Thymus (tissue), 11 donors: Measurements from ENCODE around the gene AIPL1. TPM values are rescaled to one million over a fixed set of nuclear protein-coding genes. Genes with fewer than 3 reads are reported as not detected.

Source experiments
- DNase-seq, 9 donors: peaks; one replicate each; pipeline ENCODE4 v3.0.0-alpha.2; 2013; ENCODE audit warnings: low spot score in 9 of 9, low read depth in 6 of 9, missing footprints in 1 of 9
- H3K27ac ChIP-seq, 2 donors: one replicate each; pipeline ENCODE4 v1.5.1; 2013; ENCODE audit warnings: control low read depth in 1 of 2, low read depth in 1 of 2, low read length in 1 of 2, mild to moderate bottlenecking in 1 of 2, moderate library complexity in 1 of 2
- H3K27me3 ChIP-seq, 2 donors: one replicate each; pipeline ENCODE4 v1.5.1; 2013; ENCODE audit warnings: low read length in 1 of 2; ENCODE audit not compliant: control insufficient read depth in 2 of 2, insufficient read depth in 1 of 2
- H3K36me3 ChIP-seq, 2 donors: one replicate each; pipeline ENCODE4 v1.5.1; 2013; ENCODE audit warnings: low read length in 1 of 2, mild to moderate bottlenecking in 1 of 2, moderate library complexity in 1 of 2; ENCODE audit not compliant: control insufficient read depth in 2 of 2, insufficient read depth in 2 of 2
- H3K4me1 ChIP-seq, 2 donors: one replicate each; pipeline ENCODE4 v1.5.1; 2013; ENCODE audit warnings: low read length in 2 of 2; ENCODE audit not compliant: control insufficient read depth in 2 of 2, insufficient read depth in 2 of 2
- H3K4me3 ChIP-seq, 2 donors: one replicate each; pipeline ENCODE4 v1.5.1; 2013; ENCODE audit warnings: low read length in 2 of 2, control low read depth in 1 of 2, mild to moderate bottlenecking in 1 of 2
- H3K9me3 ChIP-seq, 2 donors: one replicate each; pipeline ENCODE4 v1.5.1; 2013; ENCODE audit warnings: low read length in 1 of 2, mild to moderate bottlenecking in 1 of 2; ENCODE audit not compliant: control insufficient read depth in 2 of 2, insufficient read depth in 1 of 2
- WGBS: extraction: QIAGEN DNeasy Blood & Tissue Kit; methylation state at CpG from one replicate; pipeline ENCODE4 v1.1.7; 2013; 5-methylcytosine and 5-hydroxymethylcytosine counted together
- polyA plus RNA-seq: library from polyadenylated mRNA; stranded (reverse); fragments of 200-250 nt; gene quantifications from one replicate; pipeline ENCODE4 v1.2.3, GENCODE V29; 2013
- total RNA-seq: library from RNA; stranded (reverse); fragments of 120-200 nt; gene quantifications from one replicate; pipeline ENCODE4 v1.2.4, GENCODE V29; 2013
- donor health status: healthy.

The AIPL1 gene
- total and polyA plus RNA-seq, 2 donors: 0.05 to 0.14 TPM

- WGBS: 94% methylated on average over 24 of the region's 24 CpGs
- no peaks in the 10 kb centered on the region for H3K36me3 ChIP-seq
Observed at GRCh38 chr17:6470146-6470718, 35.3 kb upstream of the AIPL1 start.

GRCh38 chr17:6468051-6468790 lies 33.3 kb upstream of the AIPL1 start:
- 96% methylated on average over 23 of the region's 23 CpGs for WGBS
- Histone ChIP-seq H3K27ac (no peak overlapping the region), H3K27me3 (no peaks in the 10 kb centered on the region), H3K4me1 (no peaks in the 10 kb centered on the region), H3K9me3 (no peaks in the 10 kb centered on the region), H3K4me3 (no peak overlapping the region), H3K36me3 (no peaks in the 10 kb centered on the region)
- DNase-seq: no peak

More at GRCh38 chr17:6470146-6470718, 35.3 kb upstream of the AIPL1 start:
- no peak overlapping the region for H3K27ac ChIP-seq
- no peaks in the 10 kb centered on the region for H3K4me1 ChIP-seq
- no peaks in the 10 kb centered on the region for H3K27me3 ChIP-seq
- H3K4me3 ChIP-seq: no peak overlapping the region
- no peak for DNase-seq
- H3K9me3 ChIP-seq: peaks cover 0 to 1% of the 10 kb centered on the region in 2 donors

GRCh38 chr17:6467567-6467966 lies 32.6 kb upstream of the AIPL1 start:
- H3K27ac ChIP-seq: no peak overlapping the region
- no peaks in the 10 kb centered on the region for H3K27me3 ChIP-seq
- H3K4me1 ChIP-seq: no peaks in the 10 kb centered on the region
- H3K36me3 ChIP-seq: no peaks in the 10 kb centered on the region
- DNase-seq: no peak
- H3K4me3 ChIP-seq: no peak overlapping the region
- 83% methylated on average over 1 of the region's 1 CpG for WGBS
- H3K9me3 ChIP-seq: no peaks in the 10 kb centered on the region

- Histone ChIP-seq H3K4me1 (no peaks in the 10 kb centered on the region), H3K27me3 (no peaks in the 10 kb centered on the region), H3K4me3 (no peak overlapping the region), H3K27ac (no peak overlapping the region), H3K36me3 (no peaks in the 10 kb centered on the region), H3K9me3 (no peaks in the 10 kb centered on the region)
- DNase-seq: no peak
- 91% methylated on average over 19 of the region's 19 CpGs for WGBS
Observed at GRCh38 chr17:6465206-6466003, 30.5 kb upstream of the AIPL1 start.

- no peak for DNase-seq
- no peak overlapping the region for H3K4me3 ChIP-seq
- H3K4me1 ChIP-seq: no peaks in the 10 kb centered on the region
- no peaks in the 10 kb centered on the region for H3K27me3 ChIP-seq
- no peaks in the 10 kb centered on the region for H3K9me3 ChIP-seq
- no peaks in the 10 kb centered on the region for H3K36me3 ChIP-seq
- 97% methylated on average over 14 of the region's 14 CpGs for WGBS
- no peak overlapping the region for H3K27ac ChIP-seq
Observed at GRCh38 chr17:6464446-6465041, 29.6 kb upstream of the AIPL1 start.

GRCh38 chr17:6463616-6464445 lies 28.9 kb upstream of the AIPL1 start:
- H3K4me3 ChIP-seq: no peak overlapping the region
- H3K9me3 ChIP-seq: no peaks in the 10 kb centered on the region
- H3K36me3 ChIP-seq: no peaks in the 10 kb centered on the region
- WGBS: 96% methylated on average over 24 of the region's 24 CpGs
- H3K27ac ChIP-seq: no peak overlapping the region
- H3K27me3 ChIP-seq: no peaks in the 10 kb centered on the region
- DNase-seq: no peak
- no peaks in the 10 kb centered on the region for H3K4me1 ChIP-seq

GRCh38 chr17:6462692-6463091 lies 27.8 kb upstream of the AIPL1 start:
- H3K4me3 ChIP-seq: no peak overlapping the region
- no peak overlapping the region for H3K27ac ChIP-seq
- no peak for DNase-seq
- no peaks in the 10 kb centered on the region for H3K9me3 ChIP-seq
- 100% methylated on average over 2 of the region's 2 CpGs for WGBS
- H3K27me3 ChIP-seq: no peaks in the 10 kb centered on the region
- no peaks in the 10 kb centered on the region for H3K4me1 ChIP-seq
- H3K36me3 ChIP-seq: no peaks in the 10 kb centered on the region

- Histone ChIP-seq H3K36me3 (no peaks in the 10 kb centered on the region), H3K27ac (no peak overlapping the region), H3K9me3 (no peaks in the 10 kb centered on the region), H3K4me1 (no peaks in the 10 kb centered on the region), H3K4me3 (no peak overlapping the region), H3K27me3 (peaks cover 0 to 3% of the 10 kb centered on the region in 2 donors)
- DNase-seq: no peak
- WGBS: 89% methylated on average over 10 of the region's 10 CpGs
Observed at GRCh38 chr17:6461792-6462524, 27.0 kb upstream of the AIPL1 start.
